K562 (cell line): Measurements from ENCODE around the gene TMEM225B. TPM values are rescaled to one million over a fixed set of nuclear protein-coding genes. Genes with fewer than 3 reads are reported as not detected.

Experiments used
- ATF4 ChIP-seq: fragments of 450-650 bp; formaldehyde crosslinking; IDR thresholded peaks from 2 replicates; pipeline ENCODE4 v1.4.0; 2022; ENCODE audit warnings: mild to moderate bottlenecking, moderate library complexity
- HLTF ChIP-seq: fragments of 450-650 bp; IDR thresholded peaks from 2 replicates; pipeline ENCODE4 v1.6.1; 2016
- HOXB6 ChIP-seq: fragments of 250-450 bp; sonication (Bioruptor Pico); IDR thresholded peaks from 2 replicates; pipeline ENCODE4 v1.5.1; 2022; ENCODE audit warnings: mild to moderate bottlenecking, borderline replicate concordance
- MAFF ChIP-seq: IDR thresholded peaks from 2 replicates; pipeline ENCODE4 v1.6.1; 2012; ENCODE audit warnings: low read length, improper control_type of control experiment
- NUFIP1 ChIP-seq: fragments of 450-650 bp; IDR thresholded peaks from 2 replicates; pipeline ENCODE4 v1.6.1; 2018; ENCODE audit not compliant: partially characterized antibody
- POLR3G ChIP-seq: IDR thresholded peaks from 2 replicates; pipeline ENCODE4 v1.6.1; 2011; ENCODE audit not compliant: insufficient read length, insufficient replicate concordance; ENCODE audit errors: extremely low read depth
- RAD51 ChIP-seq: fragments of 450-650 bp; IDR thresholded peaks from 2 replicates; pipeline ENCODE4 v1.7.1; 2016; ENCODE audit warnings: low read depth, mild to moderate bottlenecking, borderline replicate concordance
- REST ChIP-seq, 2 experiments: fragments of 450-650 bp; formaldehyde crosslinking in 1 of 2; IDR thresholded peaks; 2 replicates each; pipeline versions ENCODE4 v1.4.0 to v1.6.1; 2014 to 2020; ENCODE audit warnings: mild to moderate bottlenecking in 2 of 2, borderline replicate concordance in 1 of 2, low read depth in 1 of 2
- SAFB ChIP-seq: fragments of 200-400 bp; formaldehyde crosslinking; IDR thresholded peaks from 2 replicates; pipeline ENCODE4 v1.6.1; 2017; ENCODE audit warnings: low read depth, low read length, borderline replicate concordance
- SMARCB1 ChIP-seq: IDR thresholded peaks from 2 replicates; pipeline ENCODE4 v1.6.1; 2011; ENCODE audit warnings: improper control_type of control experiment, low read depth; ENCODE audit not compliant: insufficient read length
- SRSF7 ChIP-seq: fragments of 200-400 bp; formaldehyde crosslinking; optimal IDR thresholded peaks from 2 replicates; pipeline ENCODE3; 2017; ENCODE audit warnings: mild to moderate bottlenecking, low read depth, low read length
- TARDBP ChIP-seq: fragments of 450-650 bp; IDR thresholded peaks from 2 replicates; pipeline ENCODE4 v1.6.1; 2016
- TCF7 ChIP-seq: sonication (generic); IDR thresholded peaks from 2 replicates; pipeline ENCODE4 v1.6.1; 2016; ENCODE audit warnings: antibody characterized with exemption, borderline replicate concordance
- TOE1 ChIP-seq, 2 experiments: fragments of 450-650 bp in 1 of 2; sonication (generic) in 1 of 2; formaldehyde crosslinking in 1 of 2; IDR thresholded peaks; 2 replicates each; pipeline versions ENCODE4 v1.7.1 to v1.8.0; 2016 to 2022; ENCODE audit warnings: borderline replicate concordance in 2 of 2, mild to moderate bottlenecking in 2 of 2, antibody characterized with exemption in 1 of 2, inconsistent platforms in 1 of 2, low read depth in 1 of 2, missing genetic modification reagents in 1 of 2, moderate library complexity in 1 of 2
- ZNF121 ChIP-seq: sonication (generic); formaldehyde crosslinking; conservative IDR thresholded peaks from 2 replicates; pipeline ENCODE4 v1.8.0; 2022; ENCODE audit warnings: missing genetic modification reagents
- ZNF232 ChIP-seq: sonication (generic); formaldehyde crosslinking; IDR thresholded peaks from 2 replicates; pipeline ENCODE4 v1.8.0; 2022; ENCODE audit warnings: mild to moderate bottlenecking, missing genetic modification reagents
- polyA plus RNA-seq, 8 experiments: library from polyadenylated mRNA; depleted of rRNA in 4 of 8; stranded (reverse) in 5 of 8; unstranded in 3 of 8; fragments of >200 nt; fragmentation: Nextera tagmentation in 2 of 8; fragmentation: Illumina TruSeq in 1 of 8; extraction: Ambion mirVana in 2 of 8; extraction: Trizol in 1 of 8; gene quantifications; 2 replicates each; pipeline versions ENCODE4 v1.2.1 to v1.2.3, GENCODE V29; 2011 to 2014; ENCODE audit warnings: inconsistent platforms in 1 of 8, missing spikeins in 1 of 8
- total RNA-seq, 7 experiments: library from RNA; depleted of rRNA in 6 of 7; stranded (reverse); fragments of >200 nt in 6 of 7; fragmentation: Illumina TruSeq in 2 of 7; extraction: Trizol in 2 of 7; gene quantifications; 2 replicates each; pipeline versions ENCODE4 v1.2.1 to v1.2.3, GENCODE V29; 2011 to 2021; ENCODE audit warnings: low replicate concordance in 1 of 7
- TF ChIP-seq, protein P1 (sequence below): fragments of 450-650 bp; IDR thresholded peaks from 2 replicates; pipeline ENCODE4 v1.6.1; 2018; ENCODE audit warnings: mild to moderate bottlenecking, low read depth; ENCODE audit not compliant: partially characterized antibody
- TF ChIP-seq, protein P2 (sequence below): sonication (generic); formaldehyde crosslinking; IDR thresholded peaks from 2 replicates; pipeline ENCODE4 v1.5.0; 2020; ENCODE audit warnings: missing genetic modification reagents

Gene TMEM225B
- total and polyA plus RNA-seq, 9 of the 15 experiments (the other 6 are each of a cell fraction or from before 2014, with no cell fraction given), result 0.08 to 0.73 (median 0.56) TPM

DNA sequence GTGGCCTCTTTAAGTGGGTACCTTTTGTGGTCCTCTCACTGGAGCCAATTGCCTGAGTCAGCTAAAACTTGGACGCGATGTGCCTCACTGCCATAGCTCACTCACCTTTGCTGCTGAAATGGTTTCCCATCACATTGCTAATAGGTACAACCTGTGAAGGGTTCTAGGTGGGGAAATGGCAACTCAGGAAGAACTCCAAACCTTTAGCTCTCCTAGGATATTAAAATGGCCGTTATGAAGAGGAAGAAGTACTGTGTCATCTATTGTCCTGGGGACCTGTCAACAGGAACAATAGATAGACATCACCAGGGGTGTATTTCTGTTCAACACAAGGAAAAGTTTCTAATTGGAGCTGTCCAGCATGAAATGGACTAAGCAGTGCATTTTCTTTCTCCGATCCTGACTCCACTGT lies 40.9 kb upstream of the TMEM225B start (continued):
- TF ChIP-seq SAFB (no peak), SRSF7 (no peak), POLR3G (no peak), ZNF121 (CRISPR knock-in tag) (no peak), REST (IDR thresholded peaks at IDR 0.05; ENCODE audit: borderline replicate concordance) (peak; percentile 95), REST (CRISPR knock-in tag; IDR thresholded peaks at IDR 0.05; ENCODE audit: low read depth) (peak; percentile 69; the same call in 1 of the 2 replicates), HLTF (no peak), TCF7 (no peak), NUFIP1 (no peak), HOXB6 (CRISPR knock-in tag) (no peak), TARDBP (no peak), ZNF232 (CRISPR knock-in tag) (no peak), MAFF (peak; percentile 92), SMARCB1 (no peak), RAD51 (no peak), TOE1 (IDR thresholded peaks at IDR 0.05; ENCODE audit: borderline replicate concordance) (no peak), TOE1 (CRISPR knock-in tag; IDR thresholded peaks at IDR 0.05; ENCODE audit: borderline replicate concordance, low read depth) (no peak), ATF4 (no peak)
- TF ChIP-seq, protein P1, sequence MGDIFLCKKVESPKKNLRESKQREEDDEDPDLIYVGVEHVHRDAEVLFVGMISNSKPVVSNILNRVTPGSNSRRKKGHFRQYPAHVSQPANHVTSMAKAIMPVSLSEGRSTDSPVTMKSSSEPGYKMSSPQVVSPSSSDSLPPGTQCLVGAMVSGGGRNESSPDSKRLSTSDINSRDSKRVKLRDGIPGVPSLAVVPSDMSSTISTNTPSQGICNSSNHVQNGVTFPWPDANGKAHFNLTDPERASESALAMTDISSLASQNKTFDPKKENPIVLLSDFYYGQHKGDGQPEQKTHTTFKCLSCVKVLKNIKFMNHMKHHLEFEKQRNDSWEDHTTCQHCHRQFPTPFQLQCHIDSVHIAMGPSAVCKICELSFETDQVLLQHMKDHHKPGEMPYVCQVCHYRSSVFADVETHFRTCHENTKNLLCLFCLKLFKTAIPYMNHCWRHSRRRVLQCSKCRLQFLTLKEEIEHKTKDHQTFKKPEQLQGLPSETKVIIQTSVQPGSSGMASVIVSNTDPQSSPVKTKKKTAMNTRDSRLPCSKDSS, result no peak
- TF ChIP-seq, protein P2, sequence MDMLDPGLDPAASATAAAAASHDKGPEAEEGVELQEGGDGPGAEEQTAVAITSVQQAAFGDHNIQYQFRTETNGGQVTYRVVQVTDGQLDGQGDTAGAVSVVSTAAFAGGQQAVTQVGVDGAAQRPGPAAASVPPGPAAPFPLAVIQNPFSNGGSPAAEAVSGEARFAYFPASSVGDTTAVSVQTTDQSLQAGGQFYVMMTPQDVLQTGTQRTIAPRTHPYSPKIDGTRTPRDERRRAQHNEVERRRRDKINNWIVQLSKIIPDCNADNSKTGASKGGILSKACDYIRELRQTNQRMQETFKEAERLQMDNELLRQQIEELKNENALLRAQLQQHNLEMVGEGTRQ (CRISPR knock-in tag), result no peak
